T-helper 1 cell treated with Interleukin-12 subunit alpha and Interleukin-12 subunit beta and Interleukin-4 antibody, amounts not matched to agents 30 μg/mL and 1 μg/mL, for 36 hours (primary cell): ENCODE data around the gene EVI5L.
"Not testable (repeated sequence)": the region's sequence is repeated elsewhere in the genome, so short reads cannot be mapped to it uniquely, and the experiment has no call there.

Experiments used
- H3K27ac Mint-ChIP-seq: one replicate; pipeline ENCODE4 v1.8.0; 2021; ENCODE audit warnings: mild to moderate bottlenecking, mixed read lengths
- H3K27me3 Mint-ChIP-seq: one replicate; pipeline ENCODE4 v1.8.0; 2021; ENCODE audit warnings: low read depth, mixed read lengths
- H3K36me3 Mint-ChIP-seq: one replicate; pipeline ENCODE4 v1.8.0; 2021; ENCODE audit warnings: low read depth, mixed read lengths
- H3K4me1 Mint-ChIP-seq: one replicate; pipeline ENCODE4 v1.8.0; 2021; ENCODE audit warnings: low read depth, mixed read lengths
- H3K4me3 Mint-ChIP-seq: one replicate; pipeline ENCODE4 v1.8.0; 2021; ENCODE audit warnings: mild to moderate bottlenecking, moderate library complexity, mixed read lengths
- H3K9me3 Mint-ChIP-seq: one replicate; pipeline ENCODE4 v1.8.0; 2021; ENCODE audit warnings: mixed read lengths

Gene EVI5L

GRCh38 chr19:7857727-7858108, 27.7 kb downstream of the EVI5L start:
- H3K4me3 Mint-ChIP-seq = no peak overlapping the region

GRCh38 chr19:7858109-7858770, 28.2 kb downstream of the EVI5L start:
- Mint-ChIP-seq H3K27me3 (peaks cover 5% of the 10 kb centered on the region), H3K9me3 (no peaks in the 10 kb centered on the region), H3K27ac (no peak overlapping the region), H3K4me3 (no peak overlapping the region), H3K4me1 (no peaks in the 10 kb centered on the region), H3K36me3 (no peaks in the 10 kb centered on the region)

More at GRCh38 chr19:7857727-7858108, 27.7 kb downstream of the EVI5L start:
- Mint-ChIP-seq H3K9me3 (no peaks in the 10 kb centered on the region), H3K27ac (no peak overlapping the region), H3K27me3 (peaks cover 5% of the 10 kb centered on the region), H3K4me1 (peaks cover 4% of the 10 kb centered on the region), H3K36me3 (no peaks in the 10 kb centered on the region)

- H3K36me3 Mint-ChIP-seq, H3K9me3 Mint-ChIP-seq: not testable (repeated sequence)
- peaks cover 12% of the 10 kb centered on the region for H3K27me3 Mint-ChIP-seq
Observed at GRCh38 chr19:7859087-7859486, 29.1 kb downstream of the EVI5L start.

GRCh38 chr19:7859831-7860713, 30.1 kb downstream of the EVI5L start:
- H3K36me3 Mint-ChIP-seq = no peaks in the 10 kb centered on the region
- H3K27ac Mint-ChIP-seq = no peak overlapping the region
- no peak overlapping the region for H3K4me3 Mint-ChIP-seq
- H3K27me3 Mint-ChIP-seq = peaks cover 20% of the 10 kb centered on the region
- H3K4me1 Mint-ChIP-seq = peaks cover under 1% of the 10 kb centered on the region
- no peaks in the 10 kb centered on the region for H3K9me3 Mint-ChIP-seq

More at GRCh38 chr19:7859087-7859486, 29.1 kb downstream of the EVI5L start:
- H3K27ac Mint-ChIP-seq, H3K4me3 Mint-ChIP-seq, H3K4me1 Mint-ChIP-seq: not testable (repeated sequence)

- Mint-ChIP-seq H3K36me3 (no peaks in the 10 kb centered on the region), H3K27ac (no peak overlapping the region), H3K9me3 (no peaks in the 10 kb centered on the region), H3K4me1 (peaks cover 5% of the 10 kb centered on the region), H3K27me3 (peaks cover 27% of the 10 kb centered on the region), H3K4me3 (no peak overlapping the region)
Observed at GRCh38 chr19:7860714-7861618, 30.9 kb downstream of the EVI5L start.

- H3K36me3 Mint-ChIP-seq = no peaks in the 10 kb centered on the region
- no peaks in the 10 kb centered on the region for H3K9me3 Mint-ChIP-seq
- peaks cover 32% of the 10 kb centered on the region for H3K27me3 Mint-ChIP-seq
- no peak overlapping the region for H3K27ac Mint-ChIP-seq
- H3K4me3 Mint-ChIP-seq = peak overlapping the region; percentile 37
- peaks cover 5% of the 10 kb centered on the region for H3K4me1 Mint-ChIP-seq
Observed at GRCh38 chr19:7861619-7862412, 31.8 kb downstream of the EVI5L start.

- Mint-ChIP-seq H3K4me1 (peaks cover 5% of the 10 kb centered on the region), H3K4me3 (peak overlapping the region; percentile 37), H3K36me3 (no peaks in the 10 kb centered on the region), H3K27ac (no peak overlapping the region), H3K9me3 (no peaks in the 10 kb centered on the region), H3K27me3 (peaks cover 38% of the 10 kb centered on the region)
Observed at GRCh38 chr19:7862413-7862951, 32.5 kb downstream of the EVI5L start.

- no peak overlapping the region for H3K27ac Mint-ChIP-seq
- peaks cover 7% of the 10 kb centered on the region for H3K4me1 Mint-ChIP-seq
- no peak overlapping the region for H3K4me3 Mint-ChIP-seq
- H3K36me3 Mint-ChIP-seq = no peaks in the 10 kb centered on the region
- peaks cover 44% of the 10 kb centered on the region for H3K27me3 Mint-ChIP-seq
- H3K9me3 Mint-ChIP-seq = no peaks in the 10 kb centered on the region
Observed at GRCh38 chr19:7863157-7863970, 33.3 kb downstream of the EVI5L start.

- H3K4me3 Mint-ChIP-seq = no peak overlapping the region
- H3K9me3 Mint-ChIP-seq = no peaks in the 10 kb centered on the region
- H3K27ac Mint-ChIP-seq = no peak overlapping the region
- H3K36me3 Mint-ChIP-seq = no peaks in the 10 kb centered on the region
- H3K4me1 Mint-ChIP-seq = peaks cover 11% of the 10 kb centered on the region
- H3K27me3 Mint-ChIP-seq = peaks cover 44% of the 10 kb centered on the region
Observed at GRCh38 chr19:7863971-7864689, 34.1 kb downstream of the EVI5L start.

- Mint-ChIP-seq H3K27me3 (peaks cover 44% of the 10 kb centered on the region), H3K27ac (no peak overlapping the region), H3K4me1 (peaks cover 11% of the 10 kb centered on the region), H3K4me3 (no peak overlapping the region), H3K36me3 (no peaks in the 10 kb centered on the region), H3K9me3 (no peaks in the 10 kb centered on the region)
Observed at GRCh38 chr19:7864690-7865074, 34.7 kb downstream of the EVI5L start.

- H3K36me3 Mint-ChIP-seq = no peaks in the 10 kb centered on the region
- H3K4me3 Mint-ChIP-seq = peak overlapping the region; percentile 67
- no peaks in the 10 kb centered on the region for H3K9me3 Mint-ChIP-seq
- H3K27ac Mint-ChIP-seq = peak overlapping the region; percentile 63
- peaks cover 12% of the 10 kb centered on the region for H3K4me1 Mint-ChIP-seq
- peaks cover 44% of the 10 kb centered on the region for H3K27me3 Mint-ChIP-seq
Observed at GRCh38 chr19:7865262-7865911, 35.4 kb downstream of the EVI5L start.

GRCh38 chr19:7866399-7867091, 36.5 kb downstream of the EVI5L start:
- H3K4me1 Mint-ChIP-seq = peaks cover 20% of the 10 kb centered on the region
- H3K4me3 Mint-ChIP-seq = no peak overlapping the region

More at GRCh38 chr19:7866399-7867091, 36.5 kb downstream of the EVI5L start:
- Mint-ChIP-seq H3K27me3 (peaks cover 47% of the 10 kb centered on the region), H3K27ac (no peak overlapping the region), H3K36me3 (peaks cover 2% of the 10 kb centered on the region), H3K9me3 (no peaks in the 10 kb centered on the region)
